ENCODE data around the gene ROR2.
A peak's percentile ranks its signal among the peaks of the same experiment; 100 is the strongest.
"Not testable (repeated sequence)": the region's sequence is repeated elsewhere in the genome, so short reads cannot be mapped to it uniquely, and the experiment has no call there.

Gene ROR2

GRCh38 chr9:91923145-91923544, 26.9 kb downstream of the ROR2 start:
- DNase-seq (ENCODE audit: low spot score): no peak

- no peak for DNase-seq (ENCODE audit: low spot score)
These were observed 28.7 kb downstream of the ROR2 start for GRCh38 chr9:91921371-91921770.

GRCh38 chr9:91920630-91921350, 29.2 kb downstream of the ROR2 start:
- no peak for DNase-seq (ENCODE audit: low spot score)

GRCh38 chr9:91919621-91920020, 30.4 kb downstream of the ROR2 start:
- DNase-seq (ENCODE audit: low spot score): no peak

GRCh38 chr9:91917436-91917835, 32.6 kb downstream of the ROR2 start:
- DNase-seq (ENCODE audit: low spot score): no peak

- no peak for DNase-seq (ENCODE audit: low spot score)
These were observed 34.3 kb downstream of the ROR2 start for GRCh38 chr9:91915524-91916263.

GRCh38 chr9:91914937-91915336, 35.1 kb downstream of the ROR2 start:
- DNase-seq (ENCODE audit: low spot score): no peak

- no peak for DNase-seq (ENCODE audit: low spot score)
These were observed 35.6 kb downstream of the ROR2 start for GRCh38 chr9:91914404-91914803.

- DNase-seq (ENCODE audit: low spot score): no peak
These were observed 36.0 kb downstream of the ROR2 start for GRCh38 chr9:91913986-91914385.

- no peak for DNase-seq (ENCODE audit: low spot score)
These were observed 36.9 kb downstream of the ROR2 start for GRCh38 chr9:91913096-91913495.

- DNase-seq (ENCODE audit: low spot score): no peak
These were observed 38.4 kb downstream of the ROR2 start for GRCh38 chr9:91911657-91912056.

GRCh38 chr9:91909256-91909655, 40.8 kb downstream of the ROR2 start:
- not testable (repeated sequence) for DNase-seq (ENCODE audit: low spot score)

GRCh38 chr9:91908746-91909145, 41.3 kb downstream of the ROR2 start:
- DNase-seq (ENCODE audit: low spot score): no peak

- no peak for DNase-seq (ENCODE audit: low spot score)
These were observed 41.8 kb downstream of the ROR2 start for GRCh38 chr9:91908293-91908623.

GRCh38 chr9:91907484-91908292, 42.3 kb downstream of the ROR2 start:
- no peak for DNase-seq (ENCODE audit: low spot score)

- DNase-seq (ENCODE audit: low spot score): peak; percentile 37
These were observed 44.0 kb downstream of the ROR2 start for GRCh38 chr9:91905991-91906469.

- no peak for DNase-seq (ENCODE audit: low spot score)
These were observed 44.8 kb downstream of the ROR2 start for GRCh38 chr9:91905237-91905650.

GRCh38 chr9:91904588-91905236, 45.3 kb downstream of the ROR2 start:
- DNase-seq (ENCODE audit: low spot score): no peak

- peak; percentile 22 for DNase-seq (ENCODE audit: low spot score)
These were observed 46.7 kb downstream of the ROR2 start for GRCh38 chr9:91903126-91903911.

GRCh38 chr9:91902475-91903125, 47.4 kb downstream of the ROR2 start:
- DNase-seq (ENCODE audit: low spot score): no peak

GRCh38 chr9:91900797-91901177, 49.2 kb downstream of the ROR2 start:
- no peak for DNase-seq (ENCODE audit: low spot score)

Data from LoVo (cell line).